ENCODE measurements around the gene ZNRF3.

GRCh38 chr22:28921585-28921879 is 38.2 kb downstream of the ZNRF3 start:
- no peak for TF ChIP-seq CTCF (IDR thresholded peaks at IDR 0.05)
- no peak for TF ChIP-seq POLR2A (IDR thresholded peaks at IDR 0.05)
- TF ChIP-seq POLR2AphosphoS5 (IDR thresholded peaks at IDR 0.05), result no peak
- TF ChIP-seq EP300 (IDR thresholded peaks at IDR 0.05), result no peak
